Astrocyte (in vitro differentiated cells and primary cell): ENCODE results near the gene FCRLA. TPM values are rescaled to one million over a fixed set of nuclear protein-coding genes. Genes with fewer than 3 reads are reported as not detected.
A peak's percentile ranks its signal among the peaks of the same experiment; 100 is the strongest.

ENCODE experiments used
- DNase-seq: peaks from one replicate; pipeline ENCODE4 v3.0.0-alpha.2; 2010; ENCODE audit warnings: low read depth
- FAIRE-seq: peaks from 2 replicates; lab custom pipeline; 2011; peaks lifted over from hg19 to GRCh38; lab: Jason Lieb, UNC
- H2AFZ ChIP-seq: 2 replicates; pipeline ENCODE4 v1.6.0; 2012; ENCODE audit warnings: low read depth, low read length, inconsistent platforms
- H3K27ac ChIP-seq: 2 replicates; pipeline ENCODE4 v1.5.1; 2011; ENCODE audit warnings: low read depth, low read length, inconsistent platforms
- H3K27me3 ChIP-seq: 2 replicates; pipeline ENCODE4 v1.6.0; 2011; ENCODE audit warnings: low read length, inconsistent platforms; ENCODE audit not compliant: insufficient read depth
- H3K36me3 ChIP-seq: 2 replicates; pipeline ENCODE4 v1.5.1; 2011; ENCODE audit warnings: low read length, inconsistent platforms; ENCODE audit not compliant: insufficient read depth
- H3K4me1 ChIP-seq: 2 replicates; pipeline ENCODE4 v1.5.1; 2011; ENCODE audit warnings: low read length, inconsistent platforms; ENCODE audit not compliant: insufficient read depth
- H3K4me2 ChIP-seq: 2 replicates; pipeline ENCODE4 v1.6.0; 2012; ENCODE audit warnings: low read length, inconsistent platforms
- H3K4me3 ChIP-seq: 2 replicates; pipeline ENCODE4 v1.5.1; 2011; ENCODE audit warnings: low read depth, mild to moderate bottlenecking, low read length, inconsistent platforms; ENCODE audit not compliant: insufficient read depth
- H3K79me2 ChIP-seq: 2 replicates; pipeline ENCODE4 v1.6.0; 2012; ENCODE audit warnings: mild to moderate bottlenecking, low read length, inconsistent platforms; ENCODE audit not compliant: insufficient read depth
- H3K9ac ChIP-seq: 2 replicates; pipeline ENCODE4 v1.6.0; 2012; ENCODE audit warnings: mild to moderate bottlenecking, low read length, inconsistent platforms
- H3K9me3 ChIP-seq: 2 replicates; pipeline ENCODE4 v1.5.1; 2012; ENCODE audit warnings: low read depth, mild to moderate bottlenecking, low read length, inconsistent platforms; ENCODE audit not compliant: insufficient read depth
- H4K20me1 ChIP-seq: 2 replicates; pipeline ENCODE4 v1.6.0; 2012; ENCODE audit warnings: low read length, inconsistent platforms; ENCODE audit not compliant: insufficient read depth
- H3K27ac Mint-ChIP-seq: one replicate; pipeline ENCODE4 v1.8.0; 2021; ENCODE audit warnings: mild to moderate bottlenecking, mixed read lengths; ENCODE audit not compliant: unreplicated experiment
- H3K27me3 Mint-ChIP-seq: one replicate; pipeline ENCODE4 v1.8.0; 2021; ENCODE audit warnings: low read depth, mixed read lengths; ENCODE audit not compliant: unreplicated experiment
- H3K36me3 Mint-ChIP-seq: one replicate; pipeline ENCODE4 v1.8.0; 2021; ENCODE audit warnings: low read depth, mixed read lengths; ENCODE audit not compliant: unreplicated experiment
- H3K4me1 Mint-ChIP-seq: one replicate; pipeline ENCODE4 v1.8.0; 2021; ENCODE audit warnings: low read depth, mixed read lengths; ENCODE audit not compliant: unreplicated experiment
- H3K4me3 Mint-ChIP-seq: one replicate; pipeline ENCODE4 v1.8.0; 2021; ENCODE audit warnings: mild to moderate bottlenecking, moderate library complexity, mixed read lengths; ENCODE audit not compliant: unreplicated experiment
- H3K9me3 Mint-ChIP-seq: one replicate; pipeline ENCODE4 v1.8.0; 2021; ENCODE audit warnings: mild to moderate bottlenecking, mixed read lengths; ENCODE audit not compliant: unreplicated experiment
- CTCF ChIP-seq: IDR thresholded peaks from 2 replicates; pipeline ENCODE4 v1.5.1; 2011; ENCODE audit warnings: low read depth, mild to moderate bottlenecking, inconsistent platforms, low read length, moderate library complexity; ENCODE audit not compliant: insufficient read depth
- EZH2 ChIP-seq: IDR thresholded peaks from 2 replicates; pipeline ENCODE4 v1.6.1; 2012; ENCODE audit warnings: mild to moderate bottlenecking, low read length, inconsistent platforms; ENCODE audit not compliant: insufficient read depth
- total RNA-seq: library from RNA; stranded (reverse); gene quantifications from 2 replicates; pipeline ENCODE4 v1.2.1, GENCODE V29; 2021

The FCRLA gene
- total RNA-seq, 1 donor from 2014 or later, result 0.45 TPM

DNA sequence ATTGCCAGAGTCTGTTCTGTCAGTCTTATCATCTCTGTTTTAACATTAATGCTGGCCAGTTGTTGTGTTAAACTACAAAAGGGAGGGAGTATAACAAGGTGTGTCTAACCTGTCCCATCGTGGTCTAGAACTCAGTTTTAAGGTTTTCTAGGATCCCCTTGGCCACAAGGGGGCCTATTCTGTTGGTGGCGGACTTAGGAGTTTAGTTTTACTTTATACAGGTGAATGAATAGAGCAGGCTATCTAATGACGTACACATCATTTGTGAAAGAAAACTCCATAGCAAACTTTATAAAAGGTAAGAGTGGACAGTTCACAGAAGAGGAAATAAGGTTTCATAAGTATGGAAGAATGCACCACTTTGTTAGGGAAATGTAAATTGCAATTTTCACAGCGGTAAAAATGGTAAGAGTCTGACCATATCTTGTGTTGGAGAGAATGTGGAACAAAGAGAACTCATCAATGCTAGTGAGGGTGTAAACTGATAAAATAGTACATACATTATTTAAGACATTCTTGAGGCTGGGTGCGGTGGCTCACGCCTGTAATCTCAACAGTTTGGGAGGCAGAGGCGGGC, 56.6 kb downstream of the FCRLA start:
- peak overlapping the region; percentile 40 for H3K4me3 Mint-ChIP-seq
- Histone ChIP-seq H3K4me2 (no peak overlapping the region), H3K9ac (no peak overlapping the region), H3K4me1 (peaks cover 5% of the 10 kb centered on the region), H3K4me3 (no peak overlapping the region), H3K27ac (no peak overlapping the region), H2AFZ (no peak overlapping the region), H4K20me1 (no peaks in the 10 kb centered on the region), H3K9me3 (no peaks in the 10 kb centered on the region), H3K27me3 (no peaks in the 10 kb centered on the region), H3K79me2 (peaks cover 25% of the 10 kb centered on the region), H3K36me3 (no peaks in the 10 kb centered on the region)
- H3K36me3 Mint-ChIP-seq, result peaks cover 2% of the 10 kb centered on the region
- H3K9me3 Mint-ChIP-seq, result no peaks in the 10 kb centered on the region
- no peaks in the 10 kb centered on the region for H3K27me3 Mint-ChIP-seq
- DNase-seq, result no peak
- FAIRE-seq, result no peak
- H3K27ac Mint-ChIP-seq, result no peak overlapping the region
- no peaks in the 10 kb centered on the region for H3K4me1 Mint-ChIP-seq
- TF ChIP-seq CTCF (peak; percentile 50), EZH2 (no peak)

Other genes starting within 250 kb of the FCRLA start
- not detected in 2 replicates for gene FCGR2A, start 201.8 kb upstream of the FCRLA start, total RNA-seq
- gene HSPA6, start 182.7 kb upstream of the FCRLA start, total RNA-seq, result 0.65 and 0.68 TPM in 2 replicates
- gene FCGR3A, start 157.4 kb upstream of the FCRLA start, total RNA-seq, result not detected in 2 replicates
- not detected in 2 replicates for gene FCGR3B, start 76.1 kb upstream of the FCRLA start, total RNA-seq
- not detected in 2 replicates for gene FCGR2B, start 44.1 kb upstream of the FCRLA start, total RNA-seq
- 0.72 and 0.79 TPM in 2 replicates for gene FCRLB, start 14.3 kb downstream of the FCRLA start, total RNA-seq
- gene DUSP12, start 42.6 kb downstream of the FCRLA start, total RNA-seq, result 34.0 and 34.7 TPM in 2 replicates
- gene ATF6, start 59.1 kb downstream of the FCRLA start, total RNA-seq, result 25.4 and 26.4 TPM in 2 replicates